Panc1 (cell line): ENCODE data around the gene FKBP5.
A peak's percentile ranks its signal among the peaks of the same experiment; 100 is the strongest.

Experiments used
- CTCF ChIP-seq: fragments of 450-650 bp; IDR thresholded peaks from 2 replicates; pipeline ENCODE4 v1.5.1; 2017; ENCODE audit warnings: mild to moderate bottlenecking
- POLR2AphosphoS5 ChIP-seq: IDR thresholded peaks from 2 replicates; pipeline ENCODE4 v1.6.1; 2012; ENCODE audit warnings: mild to moderate bottlenecking, low read depth, low read length, moderate library complexity
- TCF7L2 ChIP-seq: IDR thresholded peaks from 2 replicates; pipeline ENCODE4 v1.6.1; 2011; ENCODE audit warnings: mild to moderate bottlenecking, low read depth, low read length, inconsistent platforms

- TF ChIP-seq CTCF (no peak), POLR2AphosphoS5 (peak; percentile 53; the same call in 1 of the 2 replicates), TCF7L2 (no peak; the same call in 1 of the 2 replicates)
Observed at GRCh38 chr6:35688605-35689322, at the start of gene FKBP5.
